T-helper 2 cell (primary cell): ENCODE data around the gene CCNB2.
"Not testable (repeated sequence)": the region's sequence is repeated elsewhere in the genome, so short reads cannot be mapped to it uniquely, and the experiment has no call there.

Source experiments
- DNase-seq, 5 experiments: peaks; one replicate each; pipeline versions ENCODE4 v3.0.0 to v3.0.0-alpha.2; 2012 to 2022
- total RNA-seq, 2 donors: gene quantifications; one replicate each; lab custom pipeline; 2026; lab: John Stamatoyannopoulos, UW

CCNB2 gene
- total RNA-seq, result 0 to 3.6 reads per million in 2 donors

DNA sequence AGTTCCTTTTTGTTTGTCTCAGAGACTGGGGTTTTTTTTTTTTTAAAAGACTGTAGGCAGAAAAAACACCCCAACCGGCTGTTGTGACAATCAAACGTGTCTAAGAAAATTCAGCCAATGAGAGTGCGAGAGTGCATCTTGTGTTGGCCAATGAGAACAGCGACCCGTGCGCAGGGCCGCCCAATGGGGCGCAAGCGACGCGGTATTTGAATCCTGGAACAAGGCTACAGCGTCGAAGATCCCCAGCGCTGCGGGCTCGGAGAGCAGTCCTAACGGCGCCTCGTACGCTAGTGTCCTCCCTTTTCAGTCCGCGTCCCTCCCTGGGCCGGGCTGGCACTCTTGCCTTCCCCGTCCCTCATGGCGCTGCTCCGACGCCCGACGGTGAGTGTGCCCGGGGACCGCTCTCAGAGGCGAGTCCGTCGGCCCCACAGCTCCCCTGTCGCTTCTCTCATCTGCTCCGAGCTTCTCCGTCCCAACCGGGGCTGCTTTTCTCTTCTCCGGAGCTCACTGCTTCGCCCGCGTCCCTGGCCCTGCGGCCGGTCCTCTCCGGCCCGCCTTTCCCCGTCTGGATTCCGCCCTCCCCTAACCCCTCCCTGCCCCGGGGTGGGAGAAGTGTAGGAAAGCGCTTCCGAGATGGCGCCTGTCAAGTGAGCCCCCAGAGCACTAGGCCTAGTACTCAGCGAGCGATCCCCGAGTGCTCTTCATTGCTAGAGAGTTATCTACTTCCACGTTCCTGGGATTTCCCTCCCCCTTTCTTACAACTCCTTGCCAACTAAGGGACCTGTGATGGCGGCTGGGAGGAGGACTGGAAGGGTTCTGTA lies at the start of gene CCNB2:
Gene CCNB2, plus strand, starts transcription at position 235 of the 821 bp plus-strand sequence. Its CDS starts 123 bp downstream, at position 358.
- DNase-seq, result peak; percentile 62 to 97 (median 78)

DNA sequence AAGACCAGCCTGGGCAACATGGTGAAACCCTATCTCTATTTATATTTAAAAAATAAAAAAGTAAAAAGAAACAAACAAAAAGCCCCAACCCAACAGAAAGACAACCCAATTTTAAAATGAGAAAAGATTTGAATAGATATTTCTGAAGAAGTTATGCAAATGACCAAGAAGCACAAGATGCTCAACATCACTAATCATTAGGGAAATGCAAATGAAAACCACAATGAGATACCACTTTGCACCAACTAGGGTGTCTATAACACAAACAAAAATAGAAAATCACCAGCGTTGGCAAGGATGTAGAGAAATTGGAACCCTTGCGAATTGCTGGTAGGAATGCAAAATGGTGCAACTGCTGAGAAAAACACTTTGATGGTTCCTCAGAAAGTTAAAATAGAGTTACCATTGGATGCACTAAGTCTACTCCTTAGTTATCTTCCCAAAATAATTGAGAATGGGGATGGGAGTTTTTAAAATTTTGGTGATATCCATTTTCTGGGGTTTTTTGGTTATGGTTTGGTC lies 45.8 kb upstream of the CCNB2 start:
- DNase-seq, result no peak

DNA sequence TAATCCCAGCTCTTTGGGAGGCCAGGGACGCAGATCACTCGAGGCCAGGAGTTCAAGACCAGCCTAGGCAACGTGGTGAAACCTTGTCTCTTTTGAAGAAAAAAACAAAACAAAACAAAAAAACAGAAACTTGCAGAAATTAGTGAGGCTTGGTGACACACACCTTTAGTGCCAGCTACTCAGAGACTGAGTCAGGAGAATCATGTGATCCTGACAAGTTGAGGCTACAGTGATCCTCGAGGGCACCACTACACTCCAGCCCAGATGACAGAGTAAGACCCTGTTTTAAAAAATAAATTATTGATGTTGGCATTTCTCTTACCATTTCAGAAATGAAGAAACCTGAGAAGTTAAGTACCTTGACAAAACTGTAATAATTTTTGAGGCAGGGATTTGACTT lies 44.6 kb upstream of the CCNB2 start:
- no peak for DNase-seq

DNA sequence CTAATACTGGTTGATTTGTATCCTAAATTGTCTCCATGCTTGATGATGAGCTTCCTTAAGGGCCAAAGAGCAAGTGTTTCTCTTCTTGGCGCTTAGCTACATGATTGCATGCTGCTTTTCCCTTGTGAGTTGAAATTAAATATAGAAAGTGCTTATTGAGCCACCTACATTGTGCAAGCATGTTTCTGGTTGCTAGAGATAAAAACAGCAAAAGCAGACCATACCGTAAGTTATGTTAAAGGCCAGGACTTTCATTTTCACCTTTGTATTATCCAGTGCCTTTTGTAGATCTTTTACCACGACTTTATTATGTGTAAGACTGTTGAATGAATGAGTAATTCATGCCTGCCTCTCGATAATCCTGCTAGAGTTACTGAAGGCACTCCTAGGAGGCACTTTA lies 41.9 kb upstream of the CCNB2 start:
- DNase-seq, result no peak

DNA sequence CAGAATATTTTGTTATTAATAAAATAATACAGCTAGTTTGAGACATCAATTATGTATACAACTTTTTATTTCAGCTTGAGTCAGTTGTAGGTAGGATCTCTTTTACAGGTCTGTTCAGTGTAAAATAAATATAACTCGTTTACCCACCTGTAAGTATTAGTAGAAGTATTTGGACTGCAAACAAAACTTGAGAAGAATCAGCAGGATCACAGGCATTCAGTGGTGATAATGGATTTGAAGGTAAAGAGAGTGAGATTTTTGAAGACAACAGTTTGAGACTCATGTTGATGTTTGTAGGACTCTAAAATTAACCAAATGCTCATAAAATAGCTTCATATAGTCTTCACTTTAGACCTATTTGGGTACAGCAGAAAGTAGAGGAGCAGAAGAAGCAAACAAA lies 35.5 kb upstream of the CCNB2 start:
- no peak for DNase-seq

DNA sequence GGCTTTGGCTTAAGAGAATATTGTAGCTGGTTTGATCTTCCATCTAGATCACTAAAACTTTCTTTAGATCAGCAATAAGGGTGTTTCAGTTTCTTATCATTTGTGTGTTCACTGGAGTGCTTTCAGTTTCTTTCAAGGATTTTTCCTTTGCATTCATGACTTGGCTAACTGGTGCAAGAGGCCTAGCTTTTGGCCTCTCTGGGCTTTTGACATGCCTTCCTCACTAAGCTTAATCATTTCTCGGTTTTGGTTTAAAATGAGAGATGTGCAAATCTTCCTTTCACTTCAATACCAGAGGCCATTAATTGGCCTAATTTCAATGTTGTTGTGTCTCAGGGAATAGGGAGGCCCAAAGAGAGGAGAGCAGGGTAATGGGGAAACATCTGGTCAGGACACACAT lies 30.3 kb upstream of the CCNB2 start:
- DNase-seq, result peak in 1 of 5 experiments; percentile 33

DNA sequence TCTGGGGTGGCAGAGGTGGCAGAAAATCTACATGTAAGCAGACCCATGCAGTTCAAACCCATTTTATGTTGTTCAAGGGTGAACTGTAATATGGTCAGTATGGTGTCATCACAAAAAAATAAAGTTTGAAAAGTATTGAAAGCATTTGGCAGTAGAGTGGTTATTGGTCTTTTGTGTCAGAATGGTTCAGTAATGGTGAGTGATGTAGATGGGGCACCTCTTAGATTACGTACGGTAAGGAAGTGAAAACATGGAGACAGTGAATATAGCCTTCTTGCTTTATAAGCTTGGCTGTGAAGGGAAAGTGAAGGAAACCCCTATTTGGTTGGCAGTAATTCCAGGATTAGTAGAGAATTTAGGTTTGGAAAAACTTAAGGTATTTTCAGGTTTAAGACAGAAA lies 17.2 kb upstream of the CCNB2 start:
- DNase-seq, result no peak

DNA sequence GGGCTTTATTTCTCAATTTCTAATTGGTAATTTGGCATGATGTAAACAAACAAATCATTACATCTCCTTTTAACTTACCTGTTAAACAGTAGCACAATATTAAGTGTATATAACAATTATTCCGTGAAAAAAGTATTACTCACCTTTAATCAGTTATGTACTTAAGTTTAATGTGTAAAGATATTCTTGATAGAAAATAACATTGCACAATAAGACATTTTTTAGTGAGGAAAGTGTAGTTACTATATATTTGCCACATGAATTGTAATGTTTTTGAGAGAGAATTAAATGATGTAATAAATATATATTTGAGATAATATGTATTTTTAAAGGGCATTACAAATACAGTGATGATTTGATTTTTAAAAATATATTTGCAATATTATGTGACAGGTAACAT lies 10.9 kb upstream of the CCNB2 start:
- no peak for DNase-seq

DNA sequence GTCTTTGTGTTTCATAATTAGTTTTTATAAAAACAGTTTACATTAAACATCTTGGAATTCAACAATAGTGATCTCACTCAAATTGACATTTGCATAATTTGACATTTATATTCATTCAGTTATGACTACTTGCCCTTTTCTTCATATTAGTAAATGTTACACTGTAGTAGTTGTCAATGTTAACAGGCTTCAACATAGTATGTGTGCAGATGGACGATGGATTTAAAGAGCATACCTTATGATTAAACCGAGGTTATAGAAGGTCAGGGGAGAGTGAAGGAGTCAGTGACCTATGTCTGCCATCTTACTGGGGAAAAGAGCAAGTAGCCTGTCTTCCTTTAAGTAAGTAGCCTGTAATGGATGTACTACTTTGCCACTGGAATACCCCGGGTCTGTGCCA lies 8.5 kb upstream of the CCNB2 start:
- no peak for DNase-seq

DNA sequence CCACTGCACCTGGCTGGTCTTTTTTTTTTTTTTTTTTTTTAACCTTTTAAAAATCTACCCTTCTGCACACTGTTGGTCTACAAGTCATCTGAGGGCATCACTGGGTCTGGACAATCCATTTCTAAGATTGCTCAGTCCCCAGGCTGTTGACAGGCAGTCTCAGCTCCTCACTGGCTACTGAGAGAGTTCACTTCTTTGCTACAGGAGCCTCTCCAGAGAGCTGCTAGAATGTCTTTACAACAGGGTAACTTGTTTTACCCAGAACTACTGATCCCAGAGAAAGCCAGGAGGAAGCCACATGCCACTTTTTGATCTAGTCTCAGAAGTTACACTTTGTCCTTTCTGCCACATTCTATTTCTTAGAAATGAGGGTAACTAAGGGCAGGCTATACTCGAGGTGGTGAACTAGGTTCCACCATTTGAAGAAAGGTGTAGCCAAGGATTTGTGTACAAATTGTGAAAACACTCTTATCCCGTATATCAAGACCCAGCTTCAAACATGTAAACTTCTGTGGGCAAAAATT lies 5.7 kb upstream of the CCNB2 start:
- no peak for DNase-seq

DNA sequence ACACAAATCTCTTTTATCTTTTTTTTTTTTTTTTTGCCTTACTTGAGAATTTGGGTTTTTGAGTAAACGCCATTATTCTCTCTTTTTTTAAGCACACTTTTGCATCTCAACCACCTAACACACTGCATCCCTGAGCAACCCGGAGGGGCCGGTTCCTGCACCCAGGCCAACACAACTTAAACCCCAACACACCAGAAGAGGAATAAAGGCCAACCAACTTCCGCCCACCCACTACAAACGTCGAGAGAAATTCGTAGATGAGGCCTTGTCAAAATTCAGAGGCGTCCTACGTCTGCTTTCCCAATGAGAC lies 389 bp upstream of the CCNB2 start:
- DNase-seq, result no peak

DNA sequence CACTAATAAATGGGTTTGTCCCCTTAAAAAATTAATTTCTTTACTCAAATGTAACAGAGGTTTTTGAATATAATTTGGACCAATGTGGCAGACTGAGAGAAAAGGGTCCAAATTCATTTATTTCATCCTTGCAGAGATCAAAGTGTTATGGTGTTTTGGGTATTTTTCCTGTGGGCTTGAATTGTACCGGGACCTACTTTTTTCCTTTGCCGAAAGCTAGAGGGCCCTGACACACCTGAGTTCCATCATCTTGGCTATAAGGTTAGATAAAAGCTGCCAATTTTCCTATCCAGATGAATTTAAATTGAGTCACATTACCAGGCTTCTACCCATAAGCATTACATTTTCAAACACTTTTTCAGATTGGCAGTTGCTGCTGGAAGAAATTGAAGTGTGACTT lies 908 bp downstream of the CCNB2 start:
- no peak for DNase-seq

DNA sequence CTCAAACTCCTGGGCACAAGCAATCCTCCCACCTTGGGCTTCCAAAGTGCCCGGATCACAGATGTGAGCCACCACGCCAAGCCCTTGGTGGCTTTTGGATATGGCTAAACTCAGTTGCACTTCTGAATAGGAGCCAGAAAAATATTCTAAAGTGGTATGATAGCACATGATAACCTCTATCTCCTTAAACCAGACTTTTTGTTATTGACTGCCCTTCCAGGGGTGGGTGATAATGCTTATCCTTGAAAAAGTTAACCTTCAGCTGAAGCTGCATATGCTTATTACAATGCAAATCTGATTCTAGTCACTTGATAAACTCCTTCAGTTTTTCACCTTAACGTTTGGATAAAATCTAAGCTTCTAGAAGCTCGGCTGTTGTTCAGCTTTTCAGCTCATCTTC lies 6.3 kb downstream of the CCNB2 start:
- no peak for DNase-seq

DNA sequence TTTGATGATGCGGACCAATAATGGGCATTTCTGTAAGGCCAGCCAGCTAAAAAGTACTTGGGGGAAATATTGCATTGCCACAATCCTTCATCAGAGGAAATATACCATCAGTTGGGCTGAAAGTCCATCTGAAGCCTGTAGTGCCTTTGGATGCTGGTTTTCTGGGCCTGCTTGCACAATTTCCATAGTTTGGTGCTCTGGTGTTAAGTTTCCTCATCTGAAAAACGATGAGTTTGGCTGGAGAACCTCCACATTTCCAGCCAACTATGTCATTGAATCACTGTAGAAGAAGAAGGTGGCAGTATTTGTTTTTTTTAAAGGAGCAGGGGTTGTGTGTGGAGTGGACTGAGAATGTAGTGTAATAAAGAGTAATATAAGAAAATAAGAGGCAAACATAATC lies 10.1 kb downstream of the CCNB2 start:
- no peak for DNase-seq

DNA sequence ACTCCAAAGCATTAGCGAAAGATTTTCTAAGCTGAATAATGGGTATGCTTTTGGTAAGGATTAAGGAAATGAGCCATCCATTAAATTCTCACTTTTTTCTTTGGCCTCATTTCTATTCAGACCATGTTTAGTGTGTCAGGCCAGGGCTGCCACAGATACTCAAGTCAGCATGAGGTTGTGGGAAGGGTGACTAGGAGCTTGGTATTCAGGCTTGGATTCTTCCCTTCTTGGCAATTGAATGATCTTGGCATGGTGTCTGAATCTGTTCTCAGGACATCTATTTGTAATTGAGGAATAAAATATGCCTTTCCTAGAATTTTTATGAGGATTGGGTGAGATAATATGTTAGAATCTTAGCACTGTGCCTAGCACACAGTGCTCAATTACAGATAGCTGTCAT lies 11.2 kb downstream of the CCNB2 start:
- no peak for DNase-seq

DNA sequence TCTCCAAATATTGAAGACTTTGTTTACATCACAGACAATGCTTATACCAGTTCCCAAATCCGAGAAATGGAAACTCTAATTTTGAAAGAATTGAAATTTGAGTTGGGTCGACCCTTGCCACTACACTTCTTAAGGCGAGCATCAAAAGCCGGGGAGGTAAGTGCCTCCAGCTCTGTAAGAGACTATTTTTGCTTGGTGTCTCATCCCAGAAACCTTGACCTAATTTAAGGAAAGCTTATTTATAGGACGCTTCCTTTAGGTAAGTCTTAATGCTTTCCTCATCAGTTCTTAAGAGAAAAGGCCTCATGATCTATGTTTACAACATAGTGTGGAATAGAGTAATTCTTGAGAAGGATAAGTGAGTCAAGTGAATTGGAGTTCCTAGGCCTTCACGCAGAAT lies 11.8 kb downstream of the CCNB2 start:
- DNase-seq, result no peak

DNA sequence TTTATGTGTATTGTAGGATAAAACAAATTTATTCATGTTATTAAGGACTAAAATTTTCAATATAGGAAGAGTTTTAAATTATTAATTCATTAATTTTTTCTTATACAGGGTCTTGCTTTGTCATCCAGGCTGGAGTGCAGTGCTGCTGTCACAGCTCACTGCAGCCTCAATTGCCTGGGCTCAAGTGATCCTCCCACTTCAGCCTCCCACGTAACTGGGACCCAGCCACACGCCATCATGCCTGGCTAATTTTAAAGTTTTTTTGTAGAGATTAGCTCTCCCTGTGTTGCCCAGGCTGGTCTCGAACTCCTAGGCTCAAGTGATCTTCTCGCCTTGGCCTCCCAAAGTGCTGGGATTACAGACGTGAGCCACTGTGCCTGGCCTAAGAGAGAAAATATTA lies 14.7 kb downstream of the CCNB2 start:
- no peak for DNase-seq

DNA sequence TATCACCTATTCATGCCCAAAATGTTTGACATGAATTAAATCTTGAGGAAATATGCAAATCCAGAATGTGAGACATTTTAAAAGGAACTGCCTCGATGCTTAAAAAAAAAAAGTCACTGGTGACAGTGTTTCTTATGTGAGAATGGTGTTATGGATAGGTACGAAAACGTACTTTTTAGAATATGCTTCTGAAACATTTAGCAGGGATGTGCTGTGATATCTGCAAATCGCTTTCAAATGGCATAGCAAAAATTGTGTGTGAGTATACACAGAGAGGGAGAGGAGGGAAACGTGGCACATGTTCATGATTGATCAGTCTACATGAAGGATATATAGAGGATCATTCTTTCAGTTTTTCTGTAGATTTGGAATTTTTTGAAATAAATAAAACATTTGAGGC lies 16.0 kb downstream of the CCNB2 start:
- DNase-seq, result no peak

DNA sequence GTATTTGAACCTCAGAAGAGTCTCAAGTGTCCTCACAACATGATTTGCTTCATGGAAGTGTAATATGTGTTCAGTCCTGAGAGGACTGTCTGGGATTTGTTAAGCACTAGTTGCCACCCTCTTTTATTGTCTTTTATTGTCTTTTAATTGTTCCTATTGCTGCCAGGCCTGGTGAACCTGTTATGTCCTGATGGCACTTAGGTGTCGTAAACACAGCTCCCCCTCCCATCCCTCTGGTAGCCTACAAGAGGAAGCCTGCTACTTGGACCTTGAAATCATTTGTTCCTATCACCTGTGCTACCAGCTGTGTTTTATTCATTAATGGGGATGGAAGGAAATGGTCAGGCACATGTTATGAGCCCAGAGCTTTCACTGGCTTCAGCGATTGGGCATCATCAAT lies 19.3 kb downstream of the CCNB2 start:
- DNase-seq, result no peak

DNA sequence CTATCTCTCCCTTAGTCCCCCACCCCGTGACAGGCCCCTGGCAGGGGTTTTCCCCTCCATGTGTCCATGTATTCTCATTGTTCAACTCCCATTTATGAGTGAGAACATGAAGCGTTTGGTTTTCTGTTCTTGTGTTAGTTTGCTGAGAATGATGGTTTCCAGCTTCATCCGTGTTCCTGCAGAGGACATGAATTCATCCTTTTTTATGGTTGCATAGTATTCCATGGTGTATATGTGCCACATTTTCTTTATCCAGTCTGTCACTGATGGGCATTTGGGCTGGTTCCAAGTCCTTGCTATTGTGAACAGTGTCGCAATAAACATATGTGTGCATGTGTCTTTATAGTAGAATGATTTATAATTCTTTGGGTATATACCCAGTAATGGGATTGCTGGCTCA lies 20.7 kb downstream of the CCNB2 start:
- not testable (repeated sequence) for DNase-seq

DNA sequence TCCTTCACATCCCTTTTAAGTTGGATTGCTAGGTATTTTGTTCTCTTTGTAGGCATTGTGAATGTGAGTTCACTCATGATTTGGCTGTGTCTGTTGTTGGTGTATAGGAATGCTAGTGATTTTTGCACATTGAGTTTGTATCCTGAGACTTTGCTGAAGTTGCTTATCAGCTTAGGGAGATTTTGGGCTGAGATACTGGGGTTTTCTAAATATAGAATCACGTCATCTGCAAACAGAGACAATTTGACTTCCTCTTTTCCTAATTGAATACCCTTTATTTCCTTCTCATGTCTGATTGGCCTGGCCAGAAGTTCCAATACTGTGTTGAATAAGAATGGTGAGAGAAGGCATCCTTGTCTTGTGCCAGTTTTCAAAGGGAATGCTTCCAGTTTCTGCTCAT lies 22.3 kb downstream of the CCNB2 start:
- not testable (repeated sequence) for DNase-seq

DNA sequence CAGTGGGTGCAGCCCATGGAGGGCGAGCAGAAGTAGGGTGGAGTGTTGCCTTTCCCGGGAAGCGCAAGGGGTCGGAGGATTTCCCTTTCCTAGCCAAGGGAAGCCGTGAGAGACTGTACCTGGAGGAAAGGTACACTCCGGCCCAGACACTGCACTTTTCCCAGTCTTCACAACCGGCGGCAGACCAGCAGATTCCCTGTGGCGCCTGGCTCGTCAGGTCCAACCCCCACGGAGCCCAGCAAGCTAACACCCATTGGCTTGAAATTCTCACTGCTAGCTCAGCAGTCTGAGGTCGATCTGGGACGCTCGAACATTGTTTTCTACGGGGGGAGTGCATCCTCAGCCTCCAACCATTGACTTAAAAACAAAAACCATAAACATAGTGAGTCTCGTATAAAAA lies 26.5 kb downstream of the CCNB2 start:
- no peak for DNase-seq

DNA sequence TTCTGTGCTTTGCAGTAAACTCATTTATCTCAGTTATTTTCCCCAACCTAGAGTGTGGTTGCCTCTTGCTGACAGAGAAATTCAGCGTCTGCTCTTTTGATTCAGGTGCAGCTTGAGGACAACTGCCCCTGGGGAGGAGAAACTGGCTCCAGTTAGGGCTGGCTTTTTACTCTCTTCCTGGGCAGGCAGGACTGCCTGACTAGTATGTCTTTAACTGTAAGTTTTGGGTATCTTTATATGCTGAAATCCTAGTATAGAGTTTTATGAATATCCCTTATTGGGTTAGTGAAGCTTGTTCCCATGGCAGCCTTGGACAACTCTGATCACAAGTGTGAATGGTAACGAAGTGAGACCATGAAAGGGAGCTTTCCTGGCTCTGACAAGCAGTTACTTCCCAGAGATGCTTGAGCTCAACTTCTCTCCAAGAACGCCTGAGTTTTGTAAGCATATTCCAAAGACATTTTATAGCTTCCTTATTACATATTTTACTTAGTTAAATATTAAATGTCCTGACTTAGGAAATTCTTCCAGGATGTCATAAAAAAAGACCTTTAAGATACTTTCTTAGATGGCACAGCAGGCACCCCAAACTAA lies 27.1 kb downstream of the CCNB2 start:
- no peak for DNase-seq

DNA sequence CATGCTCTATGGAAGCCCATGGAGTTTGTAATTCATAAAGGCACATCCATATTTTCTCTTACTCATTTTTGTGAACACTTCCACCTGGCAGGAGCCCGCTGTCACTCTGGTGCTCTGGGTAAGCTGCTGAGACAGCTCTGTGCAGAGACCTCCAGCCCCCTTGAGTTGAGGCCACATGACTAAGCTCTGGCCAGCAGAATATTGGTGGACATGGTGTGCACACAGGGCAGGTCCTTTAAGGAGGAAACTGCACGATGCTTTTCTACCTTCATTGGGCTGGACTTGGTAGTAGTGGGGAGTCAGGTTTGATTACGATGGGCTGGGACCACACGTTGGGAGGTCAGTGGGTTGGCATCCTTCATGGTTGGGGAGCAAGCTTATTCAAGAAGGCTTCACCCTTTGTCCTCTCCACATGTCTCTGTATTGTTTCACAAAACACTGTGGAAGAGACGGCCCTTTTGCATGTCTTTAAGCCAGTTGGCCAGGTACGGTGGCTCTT lies 29.0 kb downstream of the CCNB2 start:
- no peak for DNase-seq
